ENCODE results near the gene TNRC6C. TPM values are rescaled to one million over a fixed set of nuclear protein-coding genes. Genes with fewer than 3 reads are reported as not detected.
"Not testable (repeated sequence)": the region's sequence is repeated elsewhere in the genome, so short reads cannot be mapped to it uniquely, and the experiment has no call there.

The TNRC6C gene
- total RNA-seq, 4 donors from 2014 or later = 2.6 to 10.9 (median 4.7) TPM

GRCh38 chr17:77965352-77965751 lies 6.8 kb downstream of the TNRC6C start:
- no peak for DNase-seq

GRCh38 chr17:77966476-77966875 lies 8.0 kb downstream of the TNRC6C start:
- H3K36me3 ChIP-seq = no peaks in the 10 kb centered on the region
- H3K4me1 ChIP-seq = peaks cover 0 to 56% (median 13%) of the 10 kb centered on the region in 3 donors
- no peak for DNase-seq
- H3K27me3 ChIP-seq = no peaks in the 10 kb centered on the region
- intact Hi-C loops (cut with DNase I) = no loop called here
- no peaks in the 10 kb centered on the region for H3K9me3 ChIP-seq
- no peak overlapping the region for H3K4me3 ChIP-seq
- TF ChIP-seq POLR2A (IDR thresholded peaks at IDR 0.05) (no peak), CTCF (IDR thresholded peaks at IDR 0.05) (no peak)
- H3K27ac ChIP-seq = no peak overlapping the region
- 71 to 75% methylated on average over 2 of the region's 2 CpGs for WGBS, 2 donors

More at GRCh38 chr17:77965352-77965751, 6.8 kb downstream of the TNRC6C start:
- H3K27ac ChIP-seq = no peak overlapping the region
- intact Hi-C loops (cut with DNase I) = no loop called here
- 79 to 86% methylated on average over 3 of the region's 3 CpGs for WGBS, 2 donors
- no peaks in the 10 kb centered on the region for H3K36me3 ChIP-seq
- peaks cover 0 to 7% (median 0%) of the 10 kb centered on the region in 4 donors for H3K27me3 ChIP-seq
- H3K4me3 ChIP-seq = no peak overlapping the region
- no peaks in the 10 kb centered on the region for H3K9me3 ChIP-seq
- no peak for TF ChIP-seq POLR2A (IDR thresholded peaks at IDR 0.05)
- TF ChIP-seq CTCF (IDR thresholded peaks at IDR 0.05) = no peak
- H3K4me1 ChIP-seq = peaks cover 3 to 67% (median 20%) of the 10 kb centered on the region in 3 donors

GRCh38 chr17:77968788-77969187 lies 10.3 kb downstream of the TNRC6C start:
- intact Hi-C loops (cut with DNase I) = no loop called here
- Histone ChIP-seq H3K4me1 (peaks cover 0 to 33% (median 8%) of the 10 kb centered on the region in 3 donors), H3K27me3 (no peaks in the 10 kb centered on the region), H3K27ac (no peak overlapping the region), H3K36me3 (no peaks in the 10 kb centered on the region), H3K9me3 (no peaks in the 10 kb centered on the region), H3K4me3 (no peak overlapping the region)
- no peak for TF ChIP-seq POLR2A (IDR thresholded peaks at IDR 0.05)
- no peak for TF ChIP-seq CTCF (IDR thresholded peaks at IDR 0.05)
- DNase-seq = no peak
- 85 to 88% methylated on average over 3 of the region's 3 CpGs for WGBS, 2 donors

GRCh38 chr17:77972271-77972670 lies 13.8 kb downstream of the TNRC6C start:
- intact Hi-C loops (cut with DNase I); H3K36me3 ChIP-seq; H3K9me3 ChIP-seq; H3K27me3 ChIP-seq; H3K27ac ChIP-seq; H3K4me3 ChIP-seq; DNase-seq; H3K4me1 ChIP-seq: not testable (repeated sequence)
- 84 to 91% methylated on average over 3 of the region's 3 CpGs for WGBS, 2 donors

GRCh38 chr17:77973953-77974352 lies 15.4 kb downstream of the TNRC6C start:
- Histone ChIP-seq H3K27ac (no peak overlapping the region), H3K4me3 (no peak overlapping the region), H3K4me1 (peaks cover 0 to 8% (median 0%) of the 10 kb centered on the region in 3 donors), H3K36me3 (no peaks in the 10 kb centered on the region), H3K27me3 (no peaks in the 10 kb centered on the region), H3K9me3 (no peaks in the 10 kb centered on the region)
- TF ChIP-seq CTCF (IDR thresholded peaks at IDR 0.05) (no peak), POLR2A (IDR thresholded peaks at IDR 0.05) (no peak)
- WGBS, 2 donors = 71 to 98% methylated on average over 2 of the region's 2 CpGs
- no peak for DNase-seq
- intact Hi-C loops (cut with DNase I) = no loop called here

GRCh38 chr17:77974396-77974795 lies 15.9 kb downstream of the TNRC6C start:
- Histone ChIP-seq H3K4me1 (peaks cover 0 to 4% (median 0%) of the 10 kb centered on the region in 3 donors), H3K36me3 (no peaks in the 10 kb centered on the region), H3K27me3 (no peaks in the 10 kb centered on the region), H3K27ac (no peak overlapping the region), H3K9me3 (no peaks in the 10 kb centered on the region), H3K4me3 (no peak overlapping the region)
- intact Hi-C loops (cut with DNase I) = no loop called here
- WGBS, 2 donors = 39 to 67% methylated on average over 2 to 3 of the region's 4 CpGs
- TF ChIP-seq POLR2A (IDR thresholded peaks at IDR 0.05) (no peak), CTCF (IDR thresholded peaks at IDR 0.05) (no peak)
- no peak for DNase-seq

GRCh38 chr17:77982430-77982829 lies 23.9 kb downstream of the TNRC6C start:
- H3K36me3 ChIP-seq; H3K27ac ChIP-seq; H3K4me1 ChIP-seq; intact Hi-C loops (cut with DNase I); H3K27me3 ChIP-seq; DNase-seq; H3K4me3 ChIP-seq; H3K9me3 ChIP-seq: not testable (repeated sequence)
- 91 to 95% methylated on average over 6 of the region's 6 CpGs for WGBS, 2 donors
